HG02642 (cell line): ENCODE measurements around the gene ARAF.
A peak's percentile ranks its signal among the peaks of the same experiment; 100 is the strongest.
"Not testable (repeated sequence)": the region's sequence is repeated elsewhere in the genome, so short reads cannot be mapped to it uniquely, and the experiment has no call there.

Experiments used
- ATAC-seq: cut with Tn5 transposase; IDR thresholded peaks from one replicate; pipeline ENCODE4 v1.9.1; 2021; ENCODE audit warnings: mild to moderate bottlenecking; ENCODE audit not compliant: unreplicated experiment, poor library complexity

Gene ARAF

GRCh38 chrX:47560934-47561658 is at the start of gene ARAF:
Gene ARAF, plus strand, starts transcription at chrX:47561205. Its CDS starts 1,763 bp downstream, at chrX:47562968.
- peak; percentile 88 for ATAC-seq

DNA sequence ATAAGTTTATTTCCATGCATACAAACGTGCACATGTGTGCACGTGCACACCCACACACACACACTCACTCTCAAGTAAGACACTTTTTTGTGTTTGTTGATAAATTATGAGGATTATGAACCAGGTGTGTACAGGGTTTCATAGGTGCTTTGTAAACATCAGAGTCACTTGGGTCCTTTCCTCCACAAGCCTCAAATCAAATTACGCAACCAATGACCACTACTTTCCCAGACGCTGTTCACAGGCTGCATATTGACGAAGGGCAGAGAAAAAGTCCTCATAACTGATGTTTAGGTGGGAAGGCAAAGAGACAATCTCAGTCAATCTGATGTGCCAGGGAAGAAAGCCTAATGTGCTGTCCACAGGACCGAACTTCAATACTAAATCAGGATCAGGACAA is 48.6 kb upstream of the ARAF start:
- ATAC-seq, result not testable (repeated sequence)

DNA sequence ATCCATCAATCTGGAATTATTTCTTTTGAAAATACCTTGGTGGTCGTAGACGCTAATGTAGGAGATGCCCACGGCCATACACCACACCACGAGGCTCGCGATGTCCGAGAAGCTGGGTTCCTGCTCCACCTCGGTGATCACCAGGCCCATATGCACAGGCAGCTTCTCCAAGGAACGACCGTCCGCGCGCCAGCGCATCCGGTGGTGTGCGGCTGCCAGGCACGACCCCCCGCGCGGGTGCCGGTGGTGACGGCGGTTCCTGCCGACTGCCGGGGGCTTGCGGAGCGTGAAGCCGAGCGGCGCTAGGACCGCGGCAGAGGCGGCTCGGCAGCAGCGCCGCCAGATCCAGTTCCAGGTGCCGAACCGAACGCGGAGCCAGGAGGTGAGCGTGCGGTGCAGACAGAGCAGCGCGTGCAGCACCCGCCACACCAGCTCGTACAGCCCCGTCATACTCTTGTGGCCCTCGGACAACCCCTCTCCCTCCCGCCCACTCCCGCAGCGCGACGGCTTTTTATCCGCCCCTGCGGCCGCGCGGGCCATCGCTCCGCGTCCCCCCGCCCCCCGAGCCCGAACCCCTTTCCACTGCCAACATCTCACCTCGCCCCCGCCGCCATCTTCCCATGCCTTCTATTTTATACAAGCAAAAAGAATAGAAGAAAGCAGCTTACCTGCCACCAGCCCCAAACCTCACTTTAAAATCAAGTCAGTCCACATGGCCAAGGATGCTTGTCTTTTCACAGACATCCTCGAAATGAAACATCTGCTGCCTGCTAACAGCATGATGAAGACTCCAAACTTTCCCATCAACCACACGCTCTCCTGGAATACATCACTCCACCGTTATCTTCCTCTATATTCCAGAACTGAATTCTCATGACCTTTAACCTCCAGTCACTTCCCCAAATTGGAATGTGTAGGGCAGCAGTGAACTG is 47.7 kb upstream of the ARAF start:
- peak; percentile 87 for ATAC-seq

DNA sequence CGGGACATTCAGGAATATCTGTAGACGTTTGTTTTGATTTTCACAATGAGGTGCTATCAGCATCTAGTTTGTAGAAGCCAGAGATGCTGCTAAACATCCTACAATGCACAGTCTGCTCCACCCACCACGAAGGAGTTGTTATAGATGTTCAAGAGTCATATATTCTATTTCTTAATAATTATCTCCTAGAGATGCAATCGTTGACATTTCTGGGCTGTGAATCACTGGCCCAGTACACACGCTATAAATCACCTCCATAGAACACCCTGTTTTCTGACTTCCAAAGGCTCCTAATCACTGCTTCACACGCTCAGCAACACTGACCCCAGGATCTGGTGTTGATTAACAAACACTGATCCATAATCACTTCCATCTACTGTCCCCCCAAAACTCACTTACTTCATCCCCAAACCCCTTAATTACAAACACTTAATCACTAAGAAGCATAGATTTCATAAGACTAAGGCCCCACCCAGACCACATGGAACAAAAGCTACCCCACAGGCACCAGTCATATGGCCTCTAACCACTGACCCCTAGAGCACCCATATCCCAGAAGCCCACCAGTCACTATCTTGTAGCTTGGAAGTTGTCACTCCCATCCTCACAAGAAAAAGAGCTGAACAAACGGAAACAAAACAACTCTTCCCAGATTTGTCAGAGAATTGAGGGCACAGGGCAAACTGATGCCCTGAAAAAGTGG is 46.3 kb upstream of the ARAF start:
- no peak for ATAC-seq

- ATAC-seq, result no peak
Measured at GRCh38 chrX:47515941-47516665, 44.9 kb upstream of the ARAF start.

GRCh38 chrX:47518144-47518543 is 42.9 kb upstream of the ARAF start:
- no peak for ATAC-seq

- ATAC-seq, result peak; percentile 97
Measured at GRCh38 chrX:47523297-47523696, 37.7 kb upstream of the ARAF start.

DNA sequence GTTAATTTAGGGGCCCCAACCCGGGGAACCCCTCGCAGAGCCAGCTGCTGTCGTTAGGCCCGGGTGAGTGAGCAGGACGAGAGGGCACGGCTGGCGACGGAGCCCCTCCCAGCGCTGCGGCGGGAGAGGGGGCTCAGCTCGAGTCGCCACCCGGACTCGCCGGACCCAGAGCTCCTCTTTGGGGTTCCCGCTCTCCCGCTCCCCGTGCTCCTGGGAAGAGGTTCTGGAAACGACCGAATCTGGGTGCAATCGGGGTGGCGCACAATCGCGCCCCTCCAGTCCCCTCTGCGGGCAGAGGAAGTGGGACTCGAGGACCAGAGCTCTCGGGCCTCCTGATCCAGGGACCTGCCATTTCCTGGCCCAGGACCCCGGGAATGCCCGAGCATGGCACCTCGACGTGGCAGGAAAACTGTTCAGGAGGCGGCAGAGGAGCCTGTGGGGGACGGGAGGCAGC is 37.3 kb upstream of the ARAF start:
- no peak for ATAC-seq

GRCh38 chrX:47529548-47529947 is 31.5 kb upstream of the ARAF start:
- ATAC-seq, result no peak

GRCh38 chrX:47530049-47530448 is 31.0 kb upstream of the ARAF start:
- ATAC-seq, result no peak

GRCh38 chrX:47539860-47540259 is 21.1 kb upstream of the ARAF start:
- ATAC-seq, result no peak

GRCh38 chrX:47540754-47541538 is 20.1 kb upstream of the ARAF start:
- no peak for ATAC-seq

DNA sequence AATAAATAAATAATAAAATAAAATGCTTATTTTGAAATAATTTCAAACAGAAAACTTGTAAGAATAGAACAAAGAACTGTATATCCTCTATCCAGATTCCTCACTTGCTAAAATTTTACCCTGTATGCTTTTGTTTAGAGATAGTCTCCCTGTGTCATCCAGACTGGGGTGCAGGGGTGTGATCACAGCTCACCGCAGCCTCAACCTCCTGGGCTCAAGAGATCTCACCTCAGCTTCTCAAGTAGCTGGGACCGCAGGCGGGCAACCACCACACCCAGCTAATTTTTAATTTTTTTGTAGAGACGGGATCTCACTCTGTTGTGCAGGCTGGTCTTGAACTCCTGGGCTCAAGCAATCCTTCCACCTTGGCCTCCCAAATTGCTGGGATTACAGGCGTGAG is 17.5 kb upstream of the ARAF start:
- ATAC-seq, result no peak

- peak; percentile 91 for ATAC-seq
Measured at GRCh38 chrX:47556045-47556623, 4.9 kb upstream of the ARAF start.

DNA sequence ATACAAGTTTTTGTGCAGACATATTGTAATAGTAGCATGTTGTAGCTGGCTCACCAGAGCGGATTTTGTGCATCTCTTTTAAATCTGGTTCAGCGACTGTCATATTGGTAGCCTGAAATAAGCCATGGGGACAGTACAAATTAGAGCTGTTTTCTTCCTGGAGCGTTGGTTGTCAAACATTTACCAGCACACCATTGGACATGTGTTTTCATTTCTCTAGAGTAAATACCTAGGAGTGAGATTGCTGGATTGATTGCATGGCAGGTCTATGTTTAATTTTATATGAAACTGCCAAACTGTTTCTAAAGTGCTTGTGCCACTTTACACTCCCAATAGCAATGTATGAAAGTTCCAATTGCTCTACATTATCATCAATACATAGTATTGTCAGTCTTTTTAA is 2.6 kb upstream of the ARAF start:
- no peak for ATAC-seq

- ATAC-seq, result no peak
Measured at GRCh38 chrX:47560179-47560933, 649 bp upstream of the ARAF start.

- ATAC-seq, result no peak
Measured at GRCh38 chrX:47561659-47562151, 700 bp downstream of the ARAF start.

GRCh38 chrX:47562615-47563243 is 1.7 kb downstream of the ARAF start:
- ATAC-seq, result no peak
